Bronchial epithelial cell (primary cell): ENCODE data around the gene MATN1. TPM values are rescaled to one million over a fixed set of nuclear protein-coding genes. Genes with fewer than 3 reads are reported as not detected.

Experiments
- DNase-seq: peaks from one replicate; pipeline ENCODE4 v3.0.0-alpha.2; 2010; ENCODE audit warnings: low read depth
- FAIRE-seq: peaks from 2 replicates; lab custom pipeline; 2011; peaks lifted over from hg19 to GRCh38; lab: Jason Lieb, UNC
- H3K27me3 ChIP-seq: 2 replicates; pipeline ENCODE4 v1.5.1; 2011; ENCODE audit warnings: low read length; ENCODE audit not compliant: control insufficient read depth, insufficient read depth
- H3K36me3 ChIP-seq: 2 replicates; pipeline ENCODE4 v1.5.1; 2011; ENCODE audit warnings: low read length; ENCODE audit not compliant: control insufficient read depth, insufficient read depth
- H3K4me3 ChIP-seq: 2 replicates; pipeline ENCODE4 v1.5.1; 2011; ENCODE audit warnings: mild to moderate bottlenecking, low read depth, low read length, control low read depth
- total RNA-seq: library from RNA; depleted of rRNA; stranded (reverse); fragments of >200 nt; gene quantifications from 2 replicates; pipeline ENCODE4 v1.2.1, GENCODE V29; 2014
- TF ChIP-seq, protein P1 (sequence below): IDR thresholded peaks from 2 replicates; pipeline ENCODE4 v1.5.1; 2011; ENCODE audit warnings: mild to moderate bottlenecking, moderate library complexity, low read length, control low read depth, inconsistent platforms; ENCODE audit not compliant: insufficient read depth, severe bottlenecking

MATN1 gene
- total RNA-seq, 1 donor from 2014 or later, result not detected

DNA sequence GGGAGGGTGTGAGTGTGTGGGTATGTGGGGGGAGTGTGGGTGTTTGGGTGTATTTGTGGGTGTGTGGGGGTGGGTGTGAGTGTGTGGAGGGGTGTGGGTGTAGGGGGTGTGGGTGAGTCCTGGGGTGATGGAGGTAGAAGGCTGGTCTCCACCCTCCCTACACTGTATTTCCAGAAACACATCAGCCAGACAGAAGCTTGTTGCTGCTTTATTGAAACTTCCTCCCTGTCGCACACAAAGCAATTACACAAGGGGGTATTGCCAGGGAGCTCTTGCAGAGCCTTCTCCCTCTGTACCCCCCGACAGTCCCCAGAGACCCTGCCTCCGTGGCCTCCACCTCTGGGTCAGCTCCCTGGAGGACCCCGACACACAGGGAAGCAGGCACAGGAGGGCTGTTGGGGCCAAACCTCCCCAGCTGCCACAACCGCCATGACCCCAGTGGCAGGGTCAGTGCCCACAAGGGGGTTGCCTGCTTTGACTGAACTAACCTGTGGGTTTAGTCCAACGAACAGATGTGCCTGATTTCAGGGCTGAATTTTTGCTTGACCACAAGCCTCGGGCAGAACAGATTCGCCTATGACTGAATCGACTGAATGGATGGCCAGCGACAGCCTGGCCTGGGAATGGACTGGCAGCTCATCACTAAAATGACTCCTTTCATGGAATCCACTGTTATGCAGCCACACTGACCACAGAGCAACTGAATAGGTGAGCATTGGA lies 9.1 kb upstream of the MATN1 start:
- H3K27me3 ChIP-seq, result no peaks in the 10 kb centered on the region
- no peak for FAIRE-seq
- no peak for DNase-seq
- no peak overlapping the region for H3K4me3 ChIP-seq
- H3K36me3 ChIP-seq, result no peaks in the 10 kb centered on the region
- TF ChIP-seq, protein P1, sequence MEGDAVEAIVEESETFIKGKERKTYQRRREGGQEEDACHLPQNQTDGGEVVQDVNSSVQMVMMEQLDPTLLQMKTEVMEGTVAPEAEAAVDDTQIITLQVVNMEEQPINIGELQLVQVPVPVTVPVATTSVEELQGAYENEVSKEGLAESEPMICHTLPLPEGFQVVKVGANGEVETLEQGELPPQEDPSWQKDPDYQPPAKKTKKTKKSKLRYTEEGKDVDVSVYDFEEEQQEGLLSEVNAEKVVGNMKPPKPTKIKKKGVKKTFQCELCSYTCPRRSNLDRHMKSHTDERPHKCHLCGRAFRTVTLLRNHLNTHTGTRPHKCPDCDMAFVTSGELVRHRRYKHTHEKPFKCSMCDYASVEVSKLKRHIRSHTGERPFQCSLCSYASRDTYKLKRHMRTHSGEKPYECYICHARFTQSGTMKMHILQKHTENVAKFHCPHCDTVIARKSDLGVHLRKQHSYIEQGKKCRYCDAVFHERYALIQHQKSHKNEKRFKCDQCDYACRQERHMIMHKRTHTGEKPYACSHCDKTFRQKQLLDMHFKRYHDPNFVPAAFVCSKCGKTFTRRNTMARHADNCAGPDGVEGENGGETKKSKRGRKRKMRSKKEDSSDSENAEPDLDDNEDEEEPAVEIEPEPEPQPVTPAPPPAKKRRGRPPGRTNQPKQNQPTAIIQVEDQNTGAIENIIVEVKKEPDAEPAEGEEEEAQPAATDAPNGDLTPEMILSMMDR, result no peak

- H3K4me3 ChIP-seq, result no peak overlapping the region
- H3K27me3 ChIP-seq, result no peaks in the 10 kb centered on the region
- TF ChIP-seq, protein P1, result no peak
- H3K36me3 ChIP-seq, result no peaks in the 10 kb centered on the region
- DNase-seq (no peak), FAIRE-seq (no peak)
Observed at GRCh38 chr1:30731806-30732276, 8.5 kb upstream of the MATN1 start.

DNA sequence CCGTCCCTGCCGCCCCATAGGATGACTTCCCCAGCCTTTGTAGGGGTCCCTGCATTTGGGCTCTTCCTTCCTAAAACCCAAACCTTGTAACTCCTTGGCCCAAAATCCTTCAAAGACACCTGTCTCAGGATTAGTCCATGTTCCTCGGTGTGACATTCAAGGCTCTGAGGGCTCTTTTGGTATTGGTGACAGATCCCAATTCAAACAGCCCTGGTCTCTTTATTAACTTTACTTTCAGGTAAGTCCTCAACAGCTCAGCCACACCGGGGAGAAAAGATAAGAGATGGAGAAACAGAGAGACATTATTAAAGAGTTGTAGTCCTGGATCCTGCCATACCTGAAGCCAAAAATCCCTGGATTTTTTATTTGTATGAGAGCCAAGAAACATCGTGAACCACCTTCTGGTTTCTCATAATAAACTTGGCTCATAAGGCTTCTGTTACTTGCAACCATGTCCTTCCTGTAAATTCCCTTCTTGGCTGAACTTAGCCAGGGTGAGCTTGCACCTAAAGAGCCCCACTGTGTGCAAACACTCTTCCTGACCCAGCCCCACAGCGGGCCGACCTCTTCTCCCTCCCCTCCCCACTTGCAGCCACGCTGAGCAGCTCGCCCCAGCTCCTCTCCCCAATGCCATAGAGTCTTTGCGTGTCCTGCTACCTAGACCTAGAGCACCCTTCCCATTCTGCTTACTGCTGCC lies 7.9 kb upstream of the MATN1 start:
- Histone ChIP-seq H3K4me3 (no peak overlapping the region), H3K27me3 (no peaks in the 10 kb centered on the region), H3K36me3 (no peaks in the 10 kb centered on the region)
- TF ChIP-seq, protein P1, result no peak
- DNase-seq (no peak), FAIRE-seq (no peak)

- Histone ChIP-seq H3K36me3 (no peaks in the 10 kb centered on the region), H3K4me3 (no peak overlapping the region), H3K27me3 (no peaks in the 10 kb centered on the region)
- TF ChIP-seq, protein P1, result no peak
- FAIRE-seq (peak; percentile 50), DNase-seq (no peak)
Observed at GRCh38 chr1:30730346-30731108, 7.1 kb upstream of the MATN1 start.

DNA sequence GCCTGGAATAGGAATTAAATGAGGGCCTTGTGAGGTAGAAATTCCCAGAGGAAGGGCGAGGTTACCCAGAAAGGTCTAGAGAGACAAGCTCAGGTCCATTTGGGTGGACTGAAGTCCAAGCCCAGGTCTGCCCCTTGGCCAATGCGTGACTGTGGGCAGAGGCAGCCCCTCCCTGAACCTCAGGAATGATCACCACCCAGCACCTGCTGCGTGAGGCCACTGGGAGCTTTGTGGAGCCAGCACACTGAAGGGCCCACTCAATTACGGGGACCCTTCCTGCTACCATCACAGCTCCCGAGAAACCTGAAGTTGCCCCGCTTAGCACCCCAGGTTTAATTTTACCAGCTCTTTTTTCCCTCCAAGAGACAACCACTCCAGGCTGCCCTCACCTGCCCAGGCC lies 6.5 kb upstream of the MATN1 start:
- no peak for DNase-seq
- FAIRE-seq, result no peak
- Histone ChIP-seq H3K36me3 (no peaks in the 10 kb centered on the region), H3K4me3 (no peak overlapping the region), H3K27me3 (no peaks in the 10 kb centered on the region)
- TF ChIP-seq, protein P1, result no peak
